Testis (tissue), 3 donors: ENCODE results near the gene THTPA. TPM values are rescaled to one million over a fixed set of nuclear protein-coding genes. Genes with fewer than 3 reads are reported as not detected.
"Not testable (repeated sequence)": the region's sequence is repeated elsewhere in the genome, so short reads cannot be mapped to it uniquely, and the experiment has no call there.

Experiments used
- DNase-seq: peaks from one replicate; pipeline ENCODE4 v3.0.0-alpha.2; 2019
- H3K27ac ChIP-seq, 2 donors: fragments of 200-600 bp; sonication (generic); one replicate each; pipeline ENCODE4 v1.5.1; 2019
- H3K27me3 ChIP-seq: fragments of 200-600 bp; sonication (generic); one replicate; pipeline ENCODE4 v1.5.1; 2019
- H3K36me3 ChIP-seq: fragments of 200-600 bp; sonication (generic); one replicate; pipeline ENCODE4 v1.5.1; 2017; ENCODE audit warnings: low read depth; ENCODE audit errors: missing control alignments
- H3K4me1 ChIP-seq: fragments of 200-600 bp; sonication (generic); one replicate; pipeline ENCODE4 v1.5.1; 2019
- H3K4me3 ChIP-seq, 2 donors: fragments of 200-600 bp; sonication (generic); one replicate each; pipeline ENCODE4 v1.5.1; 2017 to 2019
- H3K9me3 ChIP-seq: fragments of 200-600 bp; sonication (generic); one replicate; pipeline ENCODE4 v1.5.1; 2017
- POLR2A ChIP-seq: fragments of 450-650 bp; IDR thresholded peaks from one replicate; pipeline ENCODE4 v1.6.1; 2017; ENCODE audit warnings: antibody characterized with exemption, mild to moderate bottlenecking, moderate library complexity
- WGBS, 2 donors: methylation state at CpG; one replicate each; pipeline ENCODE4 v1.1.5; 2018; 5-methylcytosine and 5-hydroxymethylcytosine counted together
- intact Hi-C: fragments of 100-400 bp; cut with DNase I; formaldehyde crosslinking; loops from one replicate; pipeline ENCODE4 v1.15.1; 2023; ENCODE audit warnings: low total_unique reads
- polyA plus RNA-seq: library from polyadenylated mRNA; stranded (reverse); fragments of 350-450 nt; fragmentation: Illumina TruSeq; extraction: RNeasy Lipid Tissue Mini Kit (QIAGEN cat#74804); gene quantifications from one replicate; pipeline ENCODE4 v1.2.3, GENCODE V29; 2014; ENCODE audit warnings: low read depth, low replicate concordance; ENCODE audit not compliant: insufficient read depth
- total RNA-seq, 2 donors: library from RNA; depleted of rRNA; stranded (reverse); fragments of >200 nt; gene quantifications; one replicate each; pipeline ENCODE4 v1.2.3, GENCODE V29; 2016
- TF ChIP-seq, protein P1 (sequence below), 3 experiments: fragments of 450-650 bp in 2 of 3; fragments of 200-600 bp in 1 of 3; sonication (generic) in 1 of 3; IDR thresholded peaks; one replicate each; pipeline ENCODE4 v1.5.1; 2016 to 2019; ENCODE audit warnings: antibody characterized with exemption in 3 of 3, mild to moderate bottlenecking in 2 of 3, moderate library complexity in 1 of 3

The THTPA gene
- total and polyA plus RNA-seq, 3 donors from 2014 or later: 25.1 to 60.3 (median 34.9) TPM

DNA sequence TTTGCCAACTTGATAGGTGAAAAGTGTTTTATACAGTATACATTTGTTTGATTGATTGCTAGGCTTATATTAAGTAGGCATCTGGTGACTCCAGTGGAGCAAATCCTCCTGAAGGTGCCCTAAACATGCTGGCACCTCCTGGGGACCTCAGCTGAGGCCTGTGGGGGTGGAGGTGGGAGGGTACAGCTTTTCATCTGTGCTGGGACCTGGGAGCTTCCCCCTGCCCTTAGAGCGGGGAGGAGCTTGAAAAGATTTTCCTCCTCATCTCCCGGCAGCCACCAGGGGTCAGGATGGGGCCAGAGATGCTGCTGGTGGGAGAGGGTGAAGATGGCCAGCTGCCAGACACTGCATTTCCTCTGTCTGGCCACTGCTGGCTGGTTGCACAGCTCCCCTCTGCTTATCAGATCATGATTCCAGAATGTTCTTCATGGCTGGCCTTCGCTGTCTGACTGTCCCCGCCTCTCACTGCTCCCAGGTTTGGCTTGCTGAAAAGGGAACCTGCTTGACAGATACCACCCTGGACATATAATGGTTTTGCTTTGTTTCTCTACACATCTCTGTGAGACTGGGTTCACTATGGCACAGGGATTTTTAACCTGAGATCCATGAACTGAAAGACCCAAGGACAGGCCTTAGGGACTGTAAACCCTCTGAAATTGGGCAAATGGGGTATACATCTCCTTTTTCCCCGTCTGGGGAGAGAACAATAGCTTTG is 33.0 kb downstream of the THTPA start:
- Histone ChIP-seq H3K4me1 (peaks cover 6% of the 10 kb centered on the region), H3K27ac (peak overlapping the region in 1 of 2 donors; percentile 4), H3K27me3 (no peaks in the 10 kb centered on the region), H3K4me3 (no peak overlapping the region), H3K9me3 (no peaks in the 10 kb centered on the region), H3K36me3 (no peaks in the 10 kb centered on the region)
- intact Hi-C loops: no loop called here
- DNase-seq: peak; percentile 95
- WGBS, 2 donors: 22 to 28% methylated on average over 4 to 5 of the region's 5 CpGs
- TF ChIP-seq POLR2A: no peak
- TF ChIP-seq, protein P1, sequence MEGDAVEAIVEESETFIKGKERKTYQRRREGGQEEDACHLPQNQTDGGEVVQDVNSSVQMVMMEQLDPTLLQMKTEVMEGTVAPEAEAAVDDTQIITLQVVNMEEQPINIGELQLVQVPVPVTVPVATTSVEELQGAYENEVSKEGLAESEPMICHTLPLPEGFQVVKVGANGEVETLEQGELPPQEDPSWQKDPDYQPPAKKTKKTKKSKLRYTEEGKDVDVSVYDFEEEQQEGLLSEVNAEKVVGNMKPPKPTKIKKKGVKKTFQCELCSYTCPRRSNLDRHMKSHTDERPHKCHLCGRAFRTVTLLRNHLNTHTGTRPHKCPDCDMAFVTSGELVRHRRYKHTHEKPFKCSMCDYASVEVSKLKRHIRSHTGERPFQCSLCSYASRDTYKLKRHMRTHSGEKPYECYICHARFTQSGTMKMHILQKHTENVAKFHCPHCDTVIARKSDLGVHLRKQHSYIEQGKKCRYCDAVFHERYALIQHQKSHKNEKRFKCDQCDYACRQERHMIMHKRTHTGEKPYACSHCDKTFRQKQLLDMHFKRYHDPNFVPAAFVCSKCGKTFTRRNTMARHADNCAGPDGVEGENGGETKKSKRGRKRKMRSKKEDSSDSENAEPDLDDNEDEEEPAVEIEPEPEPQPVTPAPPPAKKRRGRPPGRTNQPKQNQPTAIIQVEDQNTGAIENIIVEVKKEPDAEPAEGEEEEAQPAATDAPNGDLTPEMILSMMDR (IDR thresholded peaks at IDR 0.05): peak; percentile 67 to 73 (median 72)

DNA sequence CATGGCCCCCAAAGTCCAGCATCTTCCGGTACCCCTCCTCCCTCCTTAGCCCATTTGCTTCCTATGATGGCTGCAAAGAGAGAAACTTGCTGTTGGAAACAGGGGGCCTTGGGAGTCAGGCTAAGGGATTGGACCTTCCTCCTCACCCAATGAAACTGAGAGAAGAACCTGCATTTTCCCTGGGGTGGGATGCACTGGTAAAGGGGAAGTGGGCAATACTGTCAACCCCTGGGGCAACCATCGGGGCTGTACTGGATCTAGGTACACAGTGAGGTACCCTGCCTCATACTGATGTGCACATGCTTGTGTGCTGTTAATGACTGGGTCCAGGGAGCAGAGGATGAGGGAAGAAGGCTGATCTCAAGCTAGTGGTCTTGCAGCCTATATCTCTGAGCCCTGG is 33.5 kb downstream of the THTPA start:
- H3K27ac ChIP-seq: peak overlapping the region in 1 of 2 donors; percentile 4
- WGBS, 2 donors: 85 to 98% methylated on average over 2 of the region's 2 CpGs
- H3K4me3 ChIP-seq: no peak overlapping the region
- peaks cover 6% of the 10 kb centered on the region for H3K4me1 ChIP-seq
- no peak for DNase-seq
- intact Hi-C loops: no loop called here
- no peaks in the 10 kb centered on the region for H3K9me3 ChIP-seq
- H3K36me3 ChIP-seq: no peaks in the 10 kb centered on the region
- no peaks in the 10 kb centered on the region for H3K27me3 ChIP-seq
- no peak for TF ChIP-seq POLR2A
- TF ChIP-seq, protein P1 (IDR thresholded peaks at IDR 0.05): no peak

DNA sequence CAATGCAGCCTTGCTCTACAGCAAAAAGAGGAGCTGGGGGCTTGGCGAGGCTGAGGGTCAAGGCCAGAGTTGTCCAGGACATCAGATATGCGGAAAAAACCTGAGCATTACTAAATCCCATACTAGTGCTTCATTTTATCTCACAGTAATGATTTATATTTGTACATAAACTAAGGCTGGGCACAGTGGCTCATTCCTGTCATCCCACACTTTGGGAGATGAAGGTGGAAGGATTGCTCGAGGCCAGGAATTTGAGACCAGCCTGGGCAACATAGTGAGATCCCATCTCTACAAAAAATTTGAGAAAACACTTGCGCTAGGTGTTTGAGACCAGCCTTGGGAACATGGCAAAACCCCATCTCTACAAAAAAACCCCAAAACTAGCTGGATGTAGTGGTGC is 34.1 kb downstream of the THTPA start:
- intact Hi-C loops: no loop called here
- WGBS, 2 donors: 80 to 88% methylated on average over 4 of the region's 4 CpGs
- no peak overlapping the region for H3K27ac ChIP-seq
- no peaks in the 10 kb centered on the region for H3K36me3 ChIP-seq
- no peaks in the 10 kb centered on the region for H3K9me3 ChIP-seq
- H3K27me3 ChIP-seq: no peaks in the 10 kb centered on the region
- H3K4me1 ChIP-seq: peaks cover 6% of the 10 kb centered on the region
- H3K4me3 ChIP-seq: no peak overlapping the region
- no peak for DNase-seq
- no peak for TF ChIP-seq POLR2A
- TF ChIP-seq, protein P1 (IDR thresholded peaks at IDR 0.05): no peak

DNA sequence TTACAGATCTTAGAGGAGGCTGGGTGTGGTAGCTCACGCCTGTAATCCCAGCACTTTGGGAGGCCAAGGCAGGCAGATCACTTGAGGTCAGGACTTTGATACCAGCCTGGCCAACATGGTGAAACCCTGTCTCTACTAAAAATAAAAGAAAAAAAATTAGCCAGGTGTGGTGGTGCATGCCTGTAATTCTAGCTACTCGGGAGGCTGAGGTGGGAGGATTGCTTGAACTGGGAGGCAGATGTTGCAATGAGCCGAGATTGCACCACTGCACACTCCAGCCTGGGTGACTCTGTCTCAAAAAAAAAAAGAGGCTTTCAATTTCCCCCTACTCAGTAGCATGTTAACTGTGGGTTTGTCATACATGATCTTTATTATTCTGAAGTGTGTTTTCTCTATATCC is 38.1 kb downstream of the THTPA start:
- H3K36me3 ChIP-seq, H3K4me3 ChIP-seq, H3K27ac ChIP-seq, H3K27me3 ChIP-seq, H3K4me1 ChIP-seq, H3K9me3 ChIP-seq, DNase-seq, intact Hi-C loops: not testable (repeated sequence)
- WGBS, 2 donors: 90 to 92% methylated on average over 3 of the region's 3 CpGs

DNA sequence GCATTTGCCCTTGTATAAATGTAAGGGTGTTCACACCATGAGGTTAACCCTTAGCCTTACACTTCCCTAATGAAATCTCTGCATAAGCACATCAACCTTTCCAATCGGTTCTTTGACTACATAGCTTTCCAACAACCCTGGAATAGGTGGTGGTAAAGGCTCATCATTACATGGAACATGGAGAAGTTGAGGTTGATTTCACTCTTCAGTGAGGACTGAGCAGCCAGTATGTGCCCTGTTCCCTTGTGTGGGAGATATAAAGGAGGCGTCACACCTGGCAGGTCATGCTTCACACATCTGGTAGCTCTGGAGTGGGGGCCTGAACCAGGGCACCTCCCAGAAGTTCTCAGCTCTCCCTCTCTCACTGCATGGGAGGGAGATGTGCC is 44.2 kb downstream of the THTPA start:
- no peaks in the 10 kb centered on the region for H3K9me3 ChIP-seq
- TF ChIP-seq POLR2A: no peak
- TF ChIP-seq, protein P1 (IDR thresholded peaks at IDR 0.05): no peak
- H3K27ac ChIP-seq: no peak overlapping the region
- 86 to 97% methylated on average over 2 of the region's 2 CpGs for WGBS, 2 donors
- H3K4me1 ChIP-seq: no peaks in the 10 kb centered on the region
- no peak for DNase-seq
- H3K27me3 ChIP-seq: no peaks in the 10 kb centered on the region
- intact Hi-C loops: no loop called here
- H3K4me3 ChIP-seq: no peak overlapping the region
- no peaks in the 10 kb centered on the region for H3K36me3 ChIP-seq
